GM12878 (cell line): ENCODE measurements around the gene DLK1. TPM values are rescaled to one million over a fixed set of nuclear protein-coding genes. Genes with fewer than 3 reads are reported as not detected.

Experiments
- ATAC-seq: fragments of 200-7000 bp; cut with Tn5 transposase; 3 replicates; pipeline ENCODE4 v1.9.1; 2020; ENCODE audit warnings: mild to moderate bottlenecking, moderate library complexity
- BruUV-seq: library from RNA; stranded (reverse); fragments of 400-500 nt; replicated peaks from 2 replicates; lab custom pipeline; 2021; lab: Mats Ljungman, UMichigan
- CTCF ChIA-PET: fragments of 300-600 bp; sonication (Branson Sonifier 250); formaldehyde crosslinking; extraction: SDS; loops from one replicate; lab custom pipeline; 2021; ENCODE audit warnings: inconsistent platforms; lab: Yijun Ruan, JAX
- POLR2A ChIA-PET: fragments of 350-600 bp; formaldehyde crosslinking; extraction: SDS; loops from one replicate; lab custom pipeline; 2021; ENCODE audit warnings: inconsistent platforms; lab: Charles Lee
- RAD21 ChIA-PET: fragments of 300-600 bp; sonication (Branson Sonifier 250); formaldehyde crosslinking; loops from one replicate; lab custom pipeline; 2023; ENCODE audit warnings: antibody characterized with exemption; ENCODE audit not compliant: unreplicated experiment; lab: Charles Lee
- SMC1A ChIA-PET: fragments of 300-600 bp; sonication (Branson Sonifier 250); formaldehyde crosslinking; loops from one replicate; lab custom pipeline; 2023; ENCODE audit not compliant: unreplicated experiment, uncharacterized antibody; lab: Charles Lee
- DNase-seq: peaks from one replicate; pipeline ENCODE4 v3.0.0-alpha.2; 2011; ENCODE audit warnings: low read depth, low spot score
- FAIRE-seq: peaks from 3 replicates; lab custom pipeline; 2011; peaks lifted over from hg19 to GRCh38; lab: Jason Lieb, UNC
- H2AFZ ChIP-seq: 2 replicates; pipeline ENCODE4 v1.6.0; 2011; ENCODE audit warnings: low read depth, low read length, control low read depth; ENCODE audit not compliant: control insufficient read depth
- H3K27ac ChIP-seq: 2 replicates; pipeline ENCODE4 v1.5.1; 2011; ENCODE audit warnings: control low read depth; ENCODE audit not compliant: control insufficient read depth, insufficient read depth
- H3K27me3 ChIP-seq, 2 experiments: replicated peaks in 1 of 2; 2 replicates each; pipeline versions ENCODE4 v1.6.0 to v1.6.1; 2011; ENCODE audit warnings: low read length in 1 of 2; ENCODE audit not compliant: control insufficient read depth in 2 of 2, insufficient read depth in 2 of 2
- H3K36me3 ChIP-seq, 2 experiments: 2 replicates each; pipeline ENCODE4 v1.5.1; 2011; ENCODE audit warnings: low read length in 1 of 2; ENCODE audit not compliant: control insufficient read depth in 2 of 2, insufficient read depth in 2 of 2
- H3K4me1 ChIP-seq: 2 replicates; pipeline ENCODE4 v1.6.1; 2011; ENCODE audit warnings: mild to moderate bottlenecking, low read length, moderate library complexity, mixed read lengths; ENCODE audit not compliant: control insufficient read depth, insufficient read depth
- H3K4me2 ChIP-seq: 2 replicates; pipeline ENCODE4 v1.6.0; 2011; ENCODE audit warnings: control low read depth; ENCODE audit not compliant: control insufficient read depth, insufficient read depth
- H3K4me3 ChIP-seq: fragments of 200-600 bp; sonication (generic); 2 replicates; pipeline ENCODE4 v1.5.1; 2016
- H3K79me2 ChIP-seq: 2 replicates; pipeline ENCODE4 v1.6.0; 2011; ENCODE audit warnings: low read length; ENCODE audit not compliant: control insufficient read depth, insufficient read depth
- H3K9ac ChIP-seq: 2 replicates; pipeline ENCODE4 v1.8.0; 2011; ENCODE audit warnings: low read length, control low read depth, mixed read lengths; ENCODE audit not compliant: control insufficient read depth, insufficient read depth
- H3K9me3 ChIP-seq: replicated peaks from 3 replicates; pipeline ENCODE4 v1.5.1; 2011; ENCODE audit warnings: mild to moderate bottlenecking, low read length; ENCODE audit not compliant: control insufficient read depth, insufficient read depth
- H4K20me1 ChIP-seq: 2 replicates; pipeline ENCODE4 v1.6.0; 2011; ENCODE audit not compliant: control insufficient read depth, insufficient read depth
- BHLHE40 ChIP-seq, 2 experiments: fragments of 450-650 bp in 1 of 2; IDR thresholded peaks; 2 replicates each; pipeline ENCODE4 v1.6.1; 2011 to 2017; ENCODE audit warnings: low read depth in 2 of 2, borderline replicate concordance in 1 of 2, improper control_type of control experiment in 1 of 2, low read length in 1 of 2, mild to moderate bottlenecking in 1 of 2
- KLF5 ChIP-seq: fragments of 450-650 bp; IDR thresholded peaks from 2 replicates; pipeline ENCODE4 v1.6.1; 2014; ENCODE audit warnings: mild to moderate bottlenecking; ENCODE audit not compliant: partially characterized antibody
- MEF2A ChIP-seq: IDR thresholded peaks from 2 replicates; pipeline ENCODE4 v1.6.1; 2011; ENCODE audit warnings: low read depth, mild to moderate bottlenecking, low read length, moderate library complexity; ENCODE audit not compliant: insufficient read depth
- MYC ChIP-seq: IDR thresholded peaks from 2 replicates; pipeline ENCODE4 v1.6.1; 2011; ENCODE audit warnings: mild to moderate bottlenecking, low read length, moderate library complexity, inconsistent platforms; ENCODE audit not compliant: insufficient read depth, insufficient replicate concordance, insufficient read length, severe bottlenecking
- SIN3A ChIP-seq: IDR thresholded peaks from 2 replicates; pipeline ENCODE4 v1.6.1; 2012; ENCODE audit warnings: low read depth, low read length, improper control_type of control experiment
- ZNF274 ChIP-seq: IDR thresholded peaks from one replicate; pipeline ENCODE4 v1.8.0; 2011; ENCODE audit not compliant: insufficient read length, insufficient read depth
- WGBS: methylation state at CpG from one replicate; pipeline ENCODE4 v1.1.6; 2016; ENCODE audit warnings: low lambda C conversion rate; ENCODE audit not compliant: insufficient replicate concordance, insufficient coverage; ENCODE audit errors: missing lambda C conversion rate; 5-methylcytosine and 5-hydroxymethylcytosine counted together
- in situ Hi-C: fragments of 300-500 bp; cut with MboI; formaldehyde crosslinking; loops from 9 replicates; pipeline ENCODE4 v1.14.3; 2018; ENCODE audit warnings: mixed read lengths
- intact Hi-C: fragments of 100-400 bp; cut with micrococcal nuclease; formaldehyde crosslinking; loops from one replicate; pipeline ENCODE4 v1.14.2; 2022; ENCODE audit not compliant: unreplicated experiment
- polyA plus RNA-seq, 11 experiments: library from polyadenylated mRNA; depleted of rRNA in 4 of 11; unstranded in 6 of 11; stranded (reverse) in 5 of 11; fragments of >200 nt; fragmentation: Nextera tagmentation in 4 of 11; fragmentation: Illumina TruSeq in 1 of 11; extraction: Ambion mirVana in 4 of 11; extraction: Trizol in 1 of 11; gene quantifications; 1 replicate in 1 of 11; 2 replicates in 10 of 11; pipeline versions ENCODE4 v1.2.1 to v1.2.3, GENCODE V29; 2011 to 2016; ENCODE audit warnings: inconsistent platforms in 2 of 11, missing spikeins in 2 of 11, low read depth in 1 of 11
- total RNA-seq, 4 experiments: library from RNA; depleted of rRNA in 3 of 4; stranded (reverse); fragments of >200 nt in 3 of 4; fragmentation: Illumina TruSeq in 1 of 4; extraction: Trizol in 1 of 4; gene quantifications; 2 replicates each; pipeline versions ENCODE4 v1.2.1 to v1.2.3, GENCODE V29; 2013 to 2021
- TF ChIP-seq, protein P1 (sequence below): IDR thresholded peaks from 2 replicates; pipeline ENCODE4 v1.6.1; 2012; ENCODE audit warnings: improper control_type of control experiment, low read depth, low read length; ENCODE audit not compliant: insufficient replicate concordance

Gene DLK1
- total and polyA plus RNA-seq, 10 of the 15 experiments (the other 5 are each of a cell fraction or from before 2014, with no cell fraction given) = 0.87 TPM; not detected in 9

DNA sequence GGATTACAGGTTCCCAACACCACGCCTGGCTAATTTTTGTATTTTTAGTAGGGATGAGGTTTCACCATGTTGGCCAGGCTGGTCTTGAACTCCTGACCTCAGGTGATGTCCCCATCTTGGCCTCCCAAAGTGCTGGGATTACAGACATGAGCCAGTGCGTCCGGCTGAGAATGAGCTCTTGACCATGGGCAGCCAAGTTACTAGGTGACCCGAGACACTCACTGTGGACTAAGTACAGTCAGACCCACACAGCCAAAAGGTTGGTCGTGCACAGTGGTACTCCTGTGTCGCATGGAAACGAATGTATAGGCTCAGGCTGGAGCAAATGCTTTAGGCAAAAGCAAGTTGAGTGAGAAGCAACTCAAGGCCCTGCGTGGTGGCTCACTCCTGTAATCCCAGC, 21.0 kb downstream of the DLK1 start:
- 21% methylated on average over 8 of the region's 8 CpGs for WGBS
- intact Hi-C loops (no loop called here), in situ Hi-C loops (no loop called here)
- Histone ChIP-seq H2AFZ (no peak overlapping the region), H3K4me3 (no peak overlapping the region), H3K9me3 (no peaks in the 10 kb centered on the region), H3K27ac (no peak overlapping the region), H3K9ac (no peak overlapping the region), H3K36me3 (no peaks in the 10 kb centered on the region), H3K4me1 (no peaks in the 10 kb centered on the region), H3K79me2 (no peaks in the 10 kb centered on the region), H3K27me3 (peaks cover 0 to 1% of the 10 kb centered on the region in 2 experiments; a peak in 1 of 4 replicates), H3K4me2 (no peak overlapping the region), H4K20me1 (no peaks in the 10 kb centered on the region)
- SMC1A ChIA-PET = no interaction called here
- no peak for TF ChIP-seq MEF2A
- no peak for TF ChIP-seq BHLHE40 (IDR thresholded peaks at IDR 0.05; ENCODE audit: borderline replicate concordance in 1 of 2, low read depth in 2 of 2, low read length in 1 of 2)
- RAD21 ChIA-PET = no interaction called here
- no TSS peak for BruUV-seq
- DNase-seq (no peak), ATAC-seq (no peak), FAIRE-seq (no peak)
- POLR2A ChIA-PET = no interaction called here
- CTCF ChIA-PET = no interaction called here

DNA sequence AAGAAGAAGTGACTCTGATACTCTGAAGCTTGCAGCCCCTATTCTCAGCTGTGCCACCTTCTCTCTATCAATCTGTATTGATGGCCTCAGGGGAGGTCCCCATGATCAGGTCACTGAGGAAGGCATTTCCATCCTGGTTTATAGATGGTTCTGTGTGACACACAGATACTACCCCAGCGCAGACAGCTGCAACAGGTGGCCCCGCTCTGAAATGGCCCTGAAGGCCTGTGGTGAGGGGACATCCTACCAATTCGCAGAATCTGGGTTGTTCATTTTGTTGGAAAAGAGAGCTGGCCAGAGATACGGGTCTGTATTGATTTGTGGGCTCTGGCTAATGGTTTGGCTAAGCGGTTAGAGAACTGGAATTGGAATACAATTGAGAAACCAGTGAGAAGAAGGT, 21.7 kb downstream of the DLK1 start:
- Histone ChIP-seq H3K9me3 (no peaks in the 10 kb centered on the region), H2AFZ (no peak overlapping the region), H3K4me1 (no peaks in the 10 kb centered on the region), H3K9ac (no peak overlapping the region), H3K36me3 (no peaks in the 10 kb centered on the region), H4K20me1 (no peaks in the 10 kb centered on the region), H3K27ac (no peak overlapping the region), H3K4me2 (no peak overlapping the region), H3K27me3 (peaks cover 0 to 1% of the 10 kb centered on the region in 2 experiments; a peak in 1 of 4 replicates), H3K4me3 (no peak overlapping the region), H3K79me2 (no peaks in the 10 kb centered on the region)
- in situ Hi-C loops = no loop called here
- intact Hi-C loops = no loop called here
- ChIA-PET SMC1A (no interaction called here), RAD21 (no interaction called here), POLR2A (no interaction called here), CTCF (no interaction called here)
- TF ChIP-seq, protein P1, sequence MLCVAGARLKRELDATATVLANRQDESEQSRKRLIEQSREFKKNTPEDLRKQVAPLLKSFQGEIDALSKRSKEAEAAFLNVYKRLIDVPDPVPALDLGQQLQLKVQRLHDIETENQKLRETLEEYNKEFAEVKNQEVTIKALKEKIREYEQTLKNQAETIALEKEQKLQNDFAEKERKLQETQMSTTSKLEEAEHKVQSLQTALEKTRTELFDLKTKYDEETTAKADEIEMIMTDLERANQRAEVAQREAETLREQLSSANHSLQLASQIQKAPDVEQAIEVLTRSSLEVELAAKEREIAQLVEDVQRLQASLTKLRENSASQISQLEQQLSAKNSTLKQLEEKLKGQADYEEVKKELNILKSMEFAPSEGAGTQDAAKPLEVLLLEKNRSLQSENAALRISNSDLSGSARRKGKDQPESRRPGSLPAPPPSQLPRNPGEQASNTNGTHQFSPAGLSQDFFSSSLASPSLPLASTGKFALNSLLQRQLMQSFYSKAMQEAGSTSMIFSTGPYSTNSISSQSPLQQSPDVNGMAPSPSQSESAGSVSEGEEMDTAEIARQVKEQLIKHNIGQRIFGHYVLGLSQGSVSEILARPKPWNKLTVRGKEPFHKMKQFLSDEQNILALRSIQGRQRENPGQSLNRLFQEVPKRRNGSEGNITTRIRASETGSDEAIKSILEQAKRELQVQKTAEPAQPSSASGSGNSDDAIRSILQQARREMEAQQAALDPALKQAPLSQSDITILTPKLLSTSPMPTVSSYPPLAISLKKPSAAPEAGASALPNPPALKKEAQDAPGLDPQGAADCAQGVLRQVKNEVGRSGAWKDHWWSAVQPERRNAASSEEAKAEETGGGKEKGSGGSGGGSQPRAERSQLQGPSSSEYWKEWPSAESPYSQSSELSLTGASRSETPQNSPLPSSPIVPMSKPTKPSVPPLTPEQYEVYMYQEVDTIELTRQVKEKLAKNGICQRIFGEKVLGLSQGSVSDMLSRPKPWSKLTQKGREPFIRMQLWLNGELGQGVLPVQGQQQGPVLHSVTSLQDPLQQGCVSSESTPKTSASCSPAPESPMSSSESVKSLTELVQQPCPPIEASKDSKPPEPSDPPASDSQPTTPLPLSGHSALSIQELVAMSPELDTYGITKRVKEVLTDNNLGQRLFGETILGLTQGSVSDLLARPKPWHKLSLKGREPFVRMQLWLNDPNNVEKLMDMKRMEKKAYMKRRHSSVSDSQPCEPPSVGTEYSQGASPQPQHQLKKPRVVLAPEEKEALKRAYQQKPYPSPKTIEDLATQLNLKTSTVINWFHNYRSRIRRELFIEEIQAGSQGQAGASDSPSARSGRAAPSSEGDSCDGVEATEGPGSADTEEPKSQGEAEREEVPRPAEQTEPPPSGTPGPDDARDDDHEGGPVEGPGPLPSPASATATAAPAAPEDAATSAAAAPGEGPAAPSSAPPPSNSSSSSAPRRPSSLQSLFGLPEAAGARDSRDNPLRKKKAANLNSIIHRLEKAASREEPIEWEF = no peak
- TF ChIP-seq ZNF274 = no peak
- TF ChIP-seq MYC = no peak
- no peak for TF ChIP-seq SIN3A
- TF ChIP-seq KLF5 = no peak
- DNase-seq = no peak
- no TSS peak for BruUV-seq
- no peak for FAIRE-seq
- ATAC-seq = no peak
- 40% methylated on average over 5 of the region's 5 CpGs for WGBS
